Parathyroid adenoma (tissue), 2 donors: ENCODE measurements around the gene GADL1.

Experiments used
- H2AFZ ChIP-seq: fragments of 300-600 bp; sonication (generic); one replicate; pipeline ENCODE4 v1.7.0; 2017; ENCODE audit warnings: antibody characterized with exemption, mild to moderate bottlenecking
- H3K27ac ChIP-seq: fragments of 300-600 bp; sonication (generic); one replicate; pipeline ENCODE4 v1.7.0; 2017
- H3K27me3 ChIP-seq: fragments of 300-600 bp; sonication (generic); one replicate; pipeline ENCODE4 v1.7.0; 2017; ENCODE audit warnings: low read length; ENCODE audit not compliant: control insufficient read depth, insufficient read depth
- H3K36me3 ChIP-seq: fragments of 300-600 bp; sonication (generic); one replicate; pipeline ENCODE4 v1.7.0; 2017; ENCODE audit warnings: low read length; ENCODE audit not compliant: control insufficient read depth, insufficient read depth
- H3K4me1 ChIP-seq: fragments of 300-600 bp; sonication (generic); one replicate; pipeline ENCODE4 v1.7.0; 2017; ENCODE audit warnings: control low read depth
- H3K4me2 ChIP-seq: fragments of 300-600 bp; sonication (generic); one replicate; pipeline ENCODE4 v1.7.0; 2017; ENCODE audit warnings: low read length
- H3K4me3 ChIP-seq: fragments of 300-600 bp; sonication (generic); one replicate; pipeline ENCODE4 v1.7.0; 2017; ENCODE audit warnings: low read depth, low read length
- H3K79me2 ChIP-seq: fragments of 300-600 bp; sonication (generic); one replicate; pipeline ENCODE4 v1.7.0; 2017; ENCODE audit warnings: control low read depth
- H3K9ac ChIP-seq: fragments of 300-600 bp; sonication (generic); one replicate; pipeline ENCODE4 v1.7.0; 2017; ENCODE audit warnings: mild to moderate bottlenecking
- H3K9me3 ChIP-seq: fragments of 300-600 bp; sonication (generic); one replicate; pipeline ENCODE4 v1.7.0; 2017; ENCODE audit warnings: low read length; ENCODE audit not compliant: control insufficient read depth
- TF ChIP-seq, protein P1 (sequence below): fragments of 300-600 bp; sonication (generic); IDR thresholded peaks from one replicate; pipeline ENCODE4 v1.7.0; 2017; ENCODE audit warnings: antibody characterized with exemption, mild to moderate bottlenecking
- donor health status: primary hyperparathyroidism.

GADL1 gene

DNA sequence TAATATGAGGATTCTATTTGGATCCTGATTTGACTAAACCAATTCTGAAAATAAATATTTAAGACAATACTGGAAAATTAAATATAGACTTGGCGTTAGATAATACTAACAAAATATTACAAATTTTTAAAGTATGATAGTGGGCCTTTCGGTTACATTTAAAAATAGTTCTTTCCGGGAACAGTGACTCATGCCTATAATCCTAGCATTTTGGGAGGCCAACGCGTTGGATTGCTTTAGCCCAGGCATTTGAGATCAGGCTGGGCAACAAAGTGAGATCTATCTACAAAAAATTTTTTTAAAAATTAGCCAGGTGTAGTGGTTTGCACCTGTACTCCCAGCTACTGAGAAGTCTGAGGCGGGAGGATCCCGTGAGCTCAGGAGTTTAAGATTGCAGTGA is 30.3 kb upstream of the GADL1 start:
- H2AFZ ChIP-seq, result no peak overlapping the region
- no peaks in the 10 kb centered on the region for H3K36me3 ChIP-seq
- no peak overlapping the region for H3K27ac ChIP-seq
- H3K79me2 ChIP-seq, result no peaks in the 10 kb centered on the region
- no peaks in the 10 kb centered on the region for H3K27me3 ChIP-seq
- no peak overlapping the region for H3K9ac ChIP-seq
- TF ChIP-seq, protein P1, sequence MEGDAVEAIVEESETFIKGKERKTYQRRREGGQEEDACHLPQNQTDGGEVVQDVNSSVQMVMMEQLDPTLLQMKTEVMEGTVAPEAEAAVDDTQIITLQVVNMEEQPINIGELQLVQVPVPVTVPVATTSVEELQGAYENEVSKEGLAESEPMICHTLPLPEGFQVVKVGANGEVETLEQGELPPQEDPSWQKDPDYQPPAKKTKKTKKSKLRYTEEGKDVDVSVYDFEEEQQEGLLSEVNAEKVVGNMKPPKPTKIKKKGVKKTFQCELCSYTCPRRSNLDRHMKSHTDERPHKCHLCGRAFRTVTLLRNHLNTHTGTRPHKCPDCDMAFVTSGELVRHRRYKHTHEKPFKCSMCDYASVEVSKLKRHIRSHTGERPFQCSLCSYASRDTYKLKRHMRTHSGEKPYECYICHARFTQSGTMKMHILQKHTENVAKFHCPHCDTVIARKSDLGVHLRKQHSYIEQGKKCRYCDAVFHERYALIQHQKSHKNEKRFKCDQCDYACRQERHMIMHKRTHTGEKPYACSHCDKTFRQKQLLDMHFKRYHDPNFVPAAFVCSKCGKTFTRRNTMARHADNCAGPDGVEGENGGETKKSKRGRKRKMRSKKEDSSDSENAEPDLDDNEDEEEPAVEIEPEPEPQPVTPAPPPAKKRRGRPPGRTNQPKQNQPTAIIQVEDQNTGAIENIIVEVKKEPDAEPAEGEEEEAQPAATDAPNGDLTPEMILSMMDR, result no peak
- H3K4me1 ChIP-seq, result no peaks in the 10 kb centered on the region
- H3K9me3 ChIP-seq, result no peaks in the 10 kb centered on the region
- H3K4me2 ChIP-seq, result no peak overlapping the region
- H3K4me3 ChIP-seq, result no peak overlapping the region

DNA sequence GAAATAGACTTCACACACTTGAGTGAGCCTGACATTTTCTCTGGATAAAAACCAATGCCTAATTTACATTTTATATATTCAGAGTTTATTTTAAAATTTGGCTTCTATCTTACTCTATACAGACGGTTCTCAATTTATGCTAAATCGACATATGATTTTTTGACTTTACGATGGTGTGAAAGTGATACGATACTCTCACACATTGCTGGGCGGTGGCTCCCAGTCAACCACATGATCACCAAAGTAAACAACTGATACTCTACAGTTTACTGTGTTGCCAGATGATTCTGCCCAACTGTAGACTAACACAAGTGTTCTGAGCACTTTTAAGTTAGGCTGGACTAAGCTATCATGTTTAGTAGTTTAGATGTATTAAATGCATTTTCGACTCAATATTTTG is 25.1 kb upstream of the GADL1 start:
- TF ChIP-seq, protein P1, result no peak
- Histone ChIP-seq H3K9ac (no peak overlapping the region), H3K4me3 (no peak overlapping the region), H3K79me2 (no peaks in the 10 kb centered on the region), H3K27ac (no peak overlapping the region), H3K4me2 (no peak overlapping the region), H3K36me3 (no peaks in the 10 kb centered on the region), H3K4me1 (no peaks in the 10 kb centered on the region), H3K9me3 (no peaks in the 10 kb centered on the region), H3K27me3 (no peaks in the 10 kb centered on the region), H2AFZ (no peak overlapping the region)

DNA sequence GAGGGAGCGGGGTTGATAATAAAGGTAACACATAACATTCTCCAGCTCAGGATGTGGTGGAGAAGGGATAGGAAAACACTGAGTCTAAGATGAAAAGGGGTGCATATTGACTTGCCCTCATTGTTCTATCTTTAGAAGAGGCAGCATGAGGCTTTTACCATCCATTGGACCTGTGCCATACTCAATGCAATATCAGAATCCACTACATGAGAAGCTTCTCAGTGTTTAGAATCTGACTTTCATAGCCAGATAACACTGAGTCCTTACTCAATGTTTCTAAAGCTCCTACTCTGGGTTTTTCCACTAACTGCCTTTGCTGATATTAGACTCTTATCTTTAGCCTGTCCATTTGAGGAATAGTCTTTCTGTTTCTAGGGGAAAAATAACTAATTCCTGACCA is 24.3 kb upstream of the GADL1 start:
- Histone ChIP-seq H3K27me3 (no peaks in the 10 kb centered on the region), H3K4me1 (no peaks in the 10 kb centered on the region), H3K9ac (no peak overlapping the region), H3K27ac (no peak overlapping the region), H3K36me3 (no peaks in the 10 kb centered on the region), H3K4me2 (no peak overlapping the region), H3K9me3 (no peaks in the 10 kb centered on the region), H3K79me2 (no peaks in the 10 kb centered on the region), H2AFZ (no peak overlapping the region), H3K4me3 (no peak overlapping the region)
- TF ChIP-seq, protein P1, result no peak

DNA sequence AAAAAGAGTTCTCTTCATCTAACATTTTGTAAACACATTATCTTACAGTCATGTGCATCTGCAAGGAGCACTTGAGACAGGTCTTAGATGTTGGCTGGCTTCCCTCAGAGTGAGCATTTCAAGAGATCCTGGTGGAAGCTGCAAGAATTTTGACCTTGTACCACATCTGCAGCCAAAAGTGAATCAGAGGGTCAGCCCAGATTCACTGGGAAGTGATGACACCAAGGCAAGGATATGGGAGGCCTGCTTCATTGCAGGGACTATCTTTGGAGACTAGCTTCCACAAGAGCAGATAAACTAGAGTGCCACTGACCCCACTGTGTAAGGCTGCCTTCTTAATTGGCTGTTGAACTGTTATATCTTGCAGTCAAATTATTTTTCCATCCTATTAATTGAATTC is 21.3 kb upstream of the GADL1 start:
- Histone ChIP-seq H3K79me2 (no peaks in the 10 kb centered on the region), H3K4me1 (no peaks in the 10 kb centered on the region), H3K4me2 (no peak overlapping the region), H3K9ac (no peak overlapping the region), H3K27me3 (no peaks in the 10 kb centered on the region), H3K4me3 (no peak overlapping the region), H2AFZ (no peak overlapping the region), H3K27ac (no peak overlapping the region), H3K9me3 (no peaks in the 10 kb centered on the region), H3K36me3 (no peaks in the 10 kb centered on the region)
- TF ChIP-seq, protein P1, result no peak

DNA sequence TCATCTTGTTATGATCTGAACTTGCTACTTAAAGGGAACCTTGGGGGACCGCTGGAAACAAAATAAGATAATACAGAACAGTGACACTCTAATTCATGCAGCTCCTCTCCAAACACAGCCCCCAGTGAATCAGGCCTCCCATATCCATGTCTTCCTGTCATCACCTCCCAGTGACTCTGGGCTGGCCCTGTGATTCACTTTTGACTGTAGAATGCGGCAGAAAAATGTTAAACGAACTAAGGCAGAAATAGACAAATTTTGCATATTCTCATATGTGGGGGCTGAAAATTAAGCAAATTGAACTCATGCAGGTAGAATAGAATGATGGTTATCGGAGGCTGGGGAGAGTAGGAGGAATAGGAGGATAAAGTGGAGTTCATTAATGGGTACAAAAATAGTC is 20.2 kb upstream of the GADL1 start:
- H3K4me2 ChIP-seq, result no peak overlapping the region
- no peak overlapping the region for H3K27ac ChIP-seq
- H3K79me2 ChIP-seq, result no peaks in the 10 kb centered on the region
- H3K4me1 ChIP-seq, result no peaks in the 10 kb centered on the region
- H3K9ac ChIP-seq, result no peak overlapping the region
- TF ChIP-seq, protein P1, result no peak
- H3K36me3 ChIP-seq, result no peaks in the 10 kb centered on the region
- H3K9me3 ChIP-seq, result no peaks in the 10 kb centered on the region
- H3K4me3 ChIP-seq, result no peak overlapping the region
- no peaks in the 10 kb centered on the region for H3K27me3 ChIP-seq
- no peak overlapping the region for H2AFZ ChIP-seq
